HG02852 (cell line): ENCODE measurements around the gene ADIPOQ.
A peak's percentile ranks its signal among the peaks of the same experiment; 100 is the strongest.
"Not testable (repeated sequence)": the region's sequence is repeated elsewhere in the genome, so short reads cannot be mapped to it uniquely, and the experiment has no call there.

Source experiments
- ATAC-seq: cut with Tn5 transposase; IDR thresholded peaks from one replicate; pipeline ENCODE4 v1.9.1; 2021; ENCODE audit warnings: mild to moderate bottlenecking, moderate library complexity; ENCODE audit not compliant: unreplicated experiment

The ADIPOQ gene

GRCh38 chr3:186842426-186843038 lies at the start of gene ADIPOQ:
Gene ADIPOQ (plus strand): TSS chr3:186842710. CDS start chr3:186853059, 10,349 bp downstream.
- no peak for ATAC-seq

- ATAC-seq = no peak
Observed at GRCh38 chr3:186798239-186798874, 44.2 kb upstream of the ADIPOQ start.

- ATAC-seq = no peak
Observed at GRCh38 chr3:186800285-186800684, 42.2 kb upstream of the ADIPOQ start.

DNA sequence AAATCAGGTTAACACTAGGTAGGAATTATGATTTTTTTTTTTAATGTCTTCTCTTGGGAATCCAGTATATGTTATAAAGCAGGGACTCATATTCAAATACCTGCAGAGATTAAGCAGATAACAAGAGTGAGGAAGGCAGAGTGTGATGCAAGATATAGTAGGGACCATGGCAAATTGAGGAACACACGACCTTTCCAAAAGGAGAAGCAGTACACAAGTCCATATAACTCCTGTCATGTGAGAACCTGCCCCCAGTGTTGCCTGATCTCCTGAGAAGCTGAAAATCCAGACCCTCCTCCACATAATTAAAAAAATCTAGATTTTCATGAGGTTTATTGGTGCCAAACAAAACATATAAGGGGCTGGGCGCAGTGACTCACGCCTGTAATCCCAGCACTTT lies 39.8 kb upstream of the ADIPOQ start:
- ATAC-seq = no peak

GRCh38 chr3:186803447-186803846 lies 39.1 kb upstream of the ADIPOQ start:
- not testable (repeated sequence) for ATAC-seq

- ATAC-seq = peak; percentile 96
Observed at GRCh38 chr3:186806089-186807055, 36.1 kb upstream of the ADIPOQ start, which contains the start of gene RFC4. Gene RFC4 (minus strand): TSS chr3:186806482. CDS start chr3:186804713, 1,769 bp downstream.

DNA sequence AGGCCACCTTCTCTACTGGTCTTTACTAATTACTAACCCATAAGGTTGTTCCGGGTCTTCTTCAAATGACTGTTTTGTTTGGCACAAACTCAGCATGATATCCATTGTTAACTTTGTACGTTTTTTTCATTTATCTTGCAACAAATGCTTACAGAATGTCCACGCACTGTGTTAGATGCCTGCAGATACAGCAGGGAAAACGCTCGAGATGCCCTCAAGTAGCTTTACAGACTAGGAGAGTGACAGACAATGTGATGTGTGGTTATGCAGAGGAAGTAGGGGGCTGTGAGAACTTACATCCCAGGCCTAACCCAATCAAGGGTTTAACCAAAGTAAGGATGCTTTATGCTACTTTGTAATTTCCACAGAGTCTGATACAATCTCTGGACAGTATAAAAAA lies 35.3 kb upstream of the ADIPOQ start:
- ATAC-seq = no peak

DNA sequence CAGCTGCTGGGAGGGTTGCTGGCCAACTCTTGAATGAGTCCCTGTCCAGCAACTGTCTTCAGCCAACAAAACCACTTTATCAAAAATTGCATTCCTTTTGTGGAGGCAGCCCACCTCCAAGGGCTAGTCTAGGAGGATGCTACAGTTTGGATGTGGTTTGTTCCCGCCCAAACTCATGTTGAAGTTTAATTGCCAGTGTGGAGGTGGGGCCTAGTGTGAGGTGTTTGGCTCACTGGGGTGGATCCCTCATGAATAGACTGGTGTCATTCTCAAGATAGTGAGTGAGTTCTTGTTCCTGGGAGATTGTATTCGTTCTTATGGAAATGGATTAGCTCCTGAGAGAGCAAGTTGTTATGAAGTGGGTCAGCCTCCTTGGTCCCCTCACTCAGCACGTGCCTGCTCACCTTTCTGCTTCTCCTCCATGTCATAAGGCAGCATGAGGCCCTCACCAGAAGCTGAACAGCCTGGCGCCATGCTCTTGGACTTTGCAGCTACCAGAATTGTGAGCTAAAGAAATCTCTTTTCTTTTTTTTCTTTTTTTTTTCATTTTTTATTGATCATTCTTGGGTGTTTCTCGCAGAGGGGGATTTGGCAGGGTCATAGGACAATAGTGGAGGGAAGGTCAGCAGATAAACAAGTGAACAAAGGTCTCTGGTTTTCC lies 32.0 kb upstream of the ADIPOQ start:
- ATAC-seq = no peak

- not testable (repeated sequence) for ATAC-seq
Observed at GRCh38 chr3:186811313-186811712, 31.2 kb upstream of the ADIPOQ start.

GRCh38 chr3:186814100-186814499 lies 28.4 kb upstream of the ADIPOQ start:
- no peak for ATAC-seq

DNA sequence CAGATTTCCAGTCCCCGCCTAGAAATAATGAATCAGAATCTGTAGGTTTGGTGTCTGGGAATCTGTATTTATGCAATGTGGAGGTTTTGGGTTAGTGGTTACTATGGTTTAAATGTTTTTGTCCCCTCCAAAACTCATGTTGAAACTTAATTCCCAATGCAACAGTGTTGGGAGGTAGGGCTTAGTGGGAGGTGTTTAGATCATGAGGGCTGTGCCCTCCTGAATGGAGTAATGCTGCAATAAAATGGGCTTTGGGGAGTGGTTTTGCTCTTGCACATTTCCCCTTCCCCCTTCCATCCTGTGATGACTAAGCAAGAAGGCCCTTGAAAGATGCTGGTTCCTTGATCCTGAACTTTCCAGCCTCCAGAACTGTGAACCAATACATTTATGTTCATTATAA lies 27.1 kb upstream of the ADIPOQ start:
- no peak for ATAC-seq

DNA sequence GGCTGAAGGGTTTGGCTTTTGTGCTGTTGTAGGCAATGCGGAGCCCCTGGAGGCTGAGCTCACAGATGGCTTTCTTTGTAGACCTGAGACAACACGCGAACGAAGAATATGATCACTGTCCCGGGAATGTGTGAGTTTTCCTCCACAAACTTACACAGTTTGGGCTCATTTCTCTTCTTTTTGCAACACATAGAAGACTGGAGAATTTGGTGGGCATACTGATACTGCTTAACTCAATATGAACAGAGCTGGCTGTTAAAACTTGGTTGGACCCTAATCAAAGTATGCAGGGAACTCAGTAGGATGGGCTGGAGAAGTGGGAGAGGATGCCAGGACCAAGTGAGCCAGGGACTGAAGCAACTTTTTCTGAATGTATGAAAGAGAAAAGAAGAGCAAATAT lies 24.0 kb upstream of the ADIPOQ start:
- ATAC-seq = no peak

- no peak for ATAC-seq
Observed at GRCh38 chr3:186818956-186819355, 23.6 kb upstream of the ADIPOQ start.

- no peak for ATAC-seq
Observed at GRCh38 chr3:186821429-186822387, 20.8 kb upstream of the ADIPOQ start.

GRCh38 chr3:186822388-186822759 lies 20.1 kb upstream of the ADIPOQ start:
- not testable (repeated sequence) for ATAC-seq

DNA sequence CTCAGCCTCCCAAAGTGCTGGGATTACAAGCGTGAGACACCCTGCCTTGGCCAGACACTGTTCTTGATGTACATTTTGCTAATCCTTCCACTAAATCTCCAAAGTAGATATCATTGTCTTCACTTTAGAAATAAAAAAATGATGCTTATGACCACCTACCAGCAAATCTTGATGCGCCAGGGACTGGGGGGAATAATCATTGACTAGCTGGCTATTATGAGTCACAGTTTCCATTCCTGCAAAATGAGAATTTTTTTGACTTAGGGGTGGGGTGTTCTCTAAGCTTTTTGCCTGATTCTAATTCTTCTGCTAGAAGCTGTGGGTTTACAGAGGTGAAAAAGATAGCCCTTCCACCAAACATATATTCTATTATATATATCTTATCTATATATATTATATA lies 19.1 kb upstream of the ADIPOQ start:
- ATAC-seq = no peak

- ATAC-seq = no peak
Observed at GRCh38 chr3:186824430-186825139, 17.9 kb upstream of the ADIPOQ start.

GRCh38 chr3:186825294-186825821 lies 17.2 kb upstream of the ADIPOQ start:
- ATAC-seq = no peak

DNA sequence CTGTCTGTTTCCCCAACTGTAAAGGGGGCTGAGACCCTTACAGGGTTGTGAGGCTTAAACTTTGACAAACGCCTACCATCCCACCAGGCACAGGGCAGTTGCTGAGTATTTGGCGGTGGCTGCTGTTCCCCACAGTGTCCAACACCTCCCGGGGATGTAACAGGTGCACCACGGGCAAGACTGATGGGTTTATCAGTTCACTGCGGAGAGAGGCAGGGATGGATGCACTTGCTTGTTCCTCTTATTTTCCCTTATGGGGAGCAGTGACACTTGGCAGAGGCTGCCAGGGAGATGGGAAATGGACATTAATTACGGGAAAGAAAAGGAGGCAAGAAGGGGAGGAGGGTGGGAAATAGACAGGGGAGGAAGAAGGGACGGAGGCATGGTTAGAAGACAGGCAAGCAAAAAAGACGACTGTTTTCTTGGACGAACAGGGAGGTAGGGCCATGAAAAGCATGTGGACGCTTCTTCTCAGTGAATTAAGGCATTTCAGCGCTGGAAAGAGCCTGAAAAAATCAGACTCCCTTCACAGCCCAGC lies 16.6 kb upstream of the ADIPOQ start:
- ATAC-seq = no peak
